SKM-1 treated with dmso at 0.1 percent for 144 hours (cell line): ENCODE results near the gene ELP5.
A peak's percentile ranks its signal among the peaks of the same experiment; 100 is the strongest.
"Not testable (repeated sequence)": the region's sequence is repeated elsewhere in the genome, so short reads cannot be mapped to it uniquely, and the experiment has no call there.

ENCODE experiments used
- DNase-seq: peaks from one replicate; lab custom pipeline; 2025; ENCODE audit not compliant: unreplicated experiment; lab: John Stamatoyannopoulos, UW

Gene ELP5

DNA sequence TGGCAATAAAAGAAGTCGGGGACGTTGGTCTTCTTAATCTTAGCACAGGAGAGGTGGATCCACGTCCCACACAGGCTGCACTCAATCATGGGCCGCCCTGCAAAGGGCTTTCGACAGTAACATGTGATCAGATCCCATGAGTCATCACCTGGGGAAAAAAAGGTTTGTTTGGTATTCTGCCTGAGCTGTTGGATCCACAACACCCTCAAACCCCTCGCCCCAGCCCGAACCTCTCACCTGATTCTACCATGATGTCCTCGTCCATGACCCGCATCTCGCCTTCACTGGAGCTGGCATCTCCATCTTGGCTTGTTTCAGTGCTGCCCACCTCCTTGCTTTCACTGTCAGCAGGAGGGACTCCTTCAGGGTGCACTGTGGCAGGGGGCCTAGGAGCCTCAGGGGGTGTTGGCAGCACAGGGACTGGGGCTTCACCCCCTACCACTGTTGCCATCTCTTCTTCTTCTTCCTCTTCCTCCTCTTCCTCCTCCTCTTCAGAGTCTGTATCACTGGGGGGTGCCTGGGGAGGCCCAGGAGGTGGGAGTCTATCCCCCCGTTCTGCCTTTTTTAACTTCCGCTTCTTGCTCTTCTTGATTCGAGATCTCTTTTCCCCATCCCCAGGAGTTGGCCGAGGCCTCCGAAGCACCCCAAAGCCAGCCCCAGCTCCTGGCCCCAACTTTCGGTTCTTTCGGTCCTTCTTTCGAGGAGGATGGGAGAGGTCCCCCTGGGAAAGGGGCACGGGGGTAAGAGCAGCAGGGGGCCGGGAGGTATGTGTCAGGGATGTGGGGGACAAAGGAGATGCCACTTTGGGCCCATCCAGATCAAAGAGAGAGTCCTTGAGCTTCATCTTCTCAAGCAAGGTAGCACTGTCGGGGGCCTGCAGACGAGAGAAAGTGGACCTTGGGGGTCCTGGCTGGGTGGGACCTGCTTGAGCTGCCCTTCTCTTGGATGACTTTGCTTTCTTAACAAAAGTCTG, 16.0 kb upstream of the ELP5 start:
- no peak for DNase-seq

DNA sequence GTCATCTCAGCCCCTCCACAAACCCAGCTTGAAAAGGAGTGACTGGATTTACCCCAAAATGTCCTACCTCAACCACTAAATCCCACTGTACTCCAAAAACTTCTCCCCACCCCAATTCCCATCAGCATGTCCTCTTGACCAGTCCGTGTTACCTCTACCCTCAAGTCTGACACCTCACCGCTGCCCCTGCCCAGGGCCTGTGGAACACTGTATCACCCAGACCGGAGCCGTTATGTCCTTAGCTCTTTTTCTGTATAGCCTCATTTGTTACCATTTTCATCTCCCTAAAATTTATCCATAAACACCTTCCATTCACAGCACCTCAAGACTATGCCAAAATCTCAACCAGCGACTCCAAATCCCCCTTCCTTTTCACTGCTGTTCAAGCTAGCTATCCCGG, 15.2 kb upstream of the ELP5 start:
- DNase-seq, result no peak

DNA sequence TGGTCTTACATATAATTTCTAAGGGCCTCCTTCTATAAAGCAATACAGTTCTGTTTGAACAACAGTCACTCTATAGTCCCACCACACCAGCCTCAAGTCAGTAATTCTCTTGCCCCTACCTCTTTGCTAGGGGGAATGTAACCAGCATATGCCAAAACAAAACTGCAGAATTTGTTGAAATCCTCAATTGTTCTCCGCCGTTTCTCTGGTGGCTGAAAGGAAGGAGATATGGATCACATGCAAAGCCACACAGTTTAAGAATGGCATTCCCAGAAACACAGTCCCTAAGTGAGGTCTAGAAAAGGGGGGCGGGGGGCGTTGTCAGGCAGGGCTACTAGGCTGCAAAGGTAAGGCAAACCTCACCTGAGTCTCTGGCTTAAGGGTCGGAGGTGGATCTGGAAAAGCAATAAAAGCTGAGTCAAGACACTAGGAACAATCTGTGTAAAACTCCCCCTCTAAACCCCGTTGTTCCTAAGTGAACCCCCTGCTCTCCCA, 14.7 kb upstream of the ELP5 start:
- no peak for DNase-seq

DNA sequence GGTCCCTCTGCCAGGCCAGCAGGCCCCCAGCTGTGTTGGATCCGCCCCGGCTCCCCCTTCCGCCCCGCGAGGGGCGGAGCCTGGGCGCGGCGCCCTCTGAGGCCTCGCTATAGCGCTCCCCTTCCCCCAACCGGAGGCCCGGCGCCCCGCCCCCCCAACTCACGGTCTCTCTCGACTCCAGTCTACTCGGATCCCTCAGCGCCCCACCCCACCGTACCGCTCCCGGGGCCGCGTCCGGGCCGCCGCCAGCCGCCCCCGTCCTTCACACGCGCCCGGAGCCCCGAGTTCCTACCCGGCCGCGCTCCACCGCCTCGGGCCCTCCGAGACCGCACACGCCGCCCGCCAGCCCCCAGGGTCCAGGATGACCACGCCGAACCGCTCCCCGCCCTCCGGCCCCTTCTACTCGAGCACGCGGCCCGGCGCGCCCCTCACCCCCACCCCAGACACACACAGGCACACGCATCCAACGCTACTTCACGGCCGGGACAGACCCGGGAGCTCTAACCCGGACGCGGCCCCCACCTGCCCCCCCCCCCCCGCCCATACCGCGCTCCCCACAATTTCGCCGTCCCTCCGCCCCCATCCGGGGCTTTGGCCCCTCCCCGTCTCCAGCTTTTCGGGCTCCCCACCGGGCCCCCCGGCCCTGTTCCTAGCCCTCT, 14.1 kb upstream of the ELP5 start:
- DNase-seq, result no peak

- DNase-seq, result no peak
Observed at GRCh38 chr17:7238420-7239090, 13.5 kb upstream of the ELP5 start.

DNA sequence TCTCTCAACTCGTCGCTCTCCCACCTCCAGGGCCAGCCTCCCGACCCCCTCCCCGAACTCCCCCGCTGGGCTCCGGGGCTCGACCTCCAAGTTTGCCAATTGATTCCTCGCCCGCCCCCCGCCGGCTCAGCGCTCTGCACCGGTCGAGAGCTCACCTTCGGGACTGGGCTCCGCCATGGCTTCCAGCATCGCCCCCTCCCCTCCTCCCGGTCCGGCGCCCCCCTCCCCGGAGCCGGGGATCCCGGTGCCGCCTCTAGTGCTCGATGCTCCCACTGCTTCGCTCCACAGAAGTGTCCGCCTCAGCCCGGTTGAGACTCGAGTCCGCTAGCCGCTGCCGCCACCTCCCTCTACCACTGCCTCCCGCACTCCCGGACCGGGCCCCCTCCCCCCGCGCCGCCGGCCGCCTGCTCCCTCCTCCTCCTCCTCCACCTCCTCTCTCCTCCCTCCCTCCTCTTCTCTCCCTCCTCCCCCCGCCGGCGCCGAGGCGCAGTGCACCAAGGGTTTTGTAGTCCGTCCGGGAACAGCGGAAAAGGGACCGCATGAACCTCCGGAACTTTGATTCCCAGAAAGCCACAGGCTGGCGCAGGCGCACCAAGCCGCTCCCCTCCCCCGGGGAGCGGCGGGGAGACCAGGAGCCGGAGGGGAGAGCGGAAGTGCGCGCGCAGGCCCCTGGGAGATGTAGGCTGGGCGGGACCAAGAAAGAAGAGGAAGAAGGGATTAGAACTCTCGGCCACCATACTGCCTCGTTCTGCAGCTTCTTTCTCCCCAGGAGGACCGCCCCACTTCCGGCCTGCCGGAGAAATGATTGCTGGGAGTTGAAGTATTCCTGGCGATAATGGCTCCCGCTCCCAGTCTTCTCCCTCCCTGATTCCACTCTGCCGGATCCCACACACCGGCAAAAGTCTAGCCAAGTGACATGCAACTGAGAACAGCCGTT, 12.7 kb upstream of the ELP5 start, which contains the start of gene PHF23:
TSS of gene PHF23 (minus strand) at position 367 of the 937 bp plus-strand sequence. CDS start at position 189, 178 bp downstream.
- peak; percentile 86 for DNase-seq

GRCh38 chr17:7240375-7240774, 11.6 kb upstream of the ELP5 start:
- DNase-seq, result no peak

GRCh38 chr17:7241090-7241733, 10.8 kb upstream of the ELP5 start:
- no peak for DNase-seq

DNA sequence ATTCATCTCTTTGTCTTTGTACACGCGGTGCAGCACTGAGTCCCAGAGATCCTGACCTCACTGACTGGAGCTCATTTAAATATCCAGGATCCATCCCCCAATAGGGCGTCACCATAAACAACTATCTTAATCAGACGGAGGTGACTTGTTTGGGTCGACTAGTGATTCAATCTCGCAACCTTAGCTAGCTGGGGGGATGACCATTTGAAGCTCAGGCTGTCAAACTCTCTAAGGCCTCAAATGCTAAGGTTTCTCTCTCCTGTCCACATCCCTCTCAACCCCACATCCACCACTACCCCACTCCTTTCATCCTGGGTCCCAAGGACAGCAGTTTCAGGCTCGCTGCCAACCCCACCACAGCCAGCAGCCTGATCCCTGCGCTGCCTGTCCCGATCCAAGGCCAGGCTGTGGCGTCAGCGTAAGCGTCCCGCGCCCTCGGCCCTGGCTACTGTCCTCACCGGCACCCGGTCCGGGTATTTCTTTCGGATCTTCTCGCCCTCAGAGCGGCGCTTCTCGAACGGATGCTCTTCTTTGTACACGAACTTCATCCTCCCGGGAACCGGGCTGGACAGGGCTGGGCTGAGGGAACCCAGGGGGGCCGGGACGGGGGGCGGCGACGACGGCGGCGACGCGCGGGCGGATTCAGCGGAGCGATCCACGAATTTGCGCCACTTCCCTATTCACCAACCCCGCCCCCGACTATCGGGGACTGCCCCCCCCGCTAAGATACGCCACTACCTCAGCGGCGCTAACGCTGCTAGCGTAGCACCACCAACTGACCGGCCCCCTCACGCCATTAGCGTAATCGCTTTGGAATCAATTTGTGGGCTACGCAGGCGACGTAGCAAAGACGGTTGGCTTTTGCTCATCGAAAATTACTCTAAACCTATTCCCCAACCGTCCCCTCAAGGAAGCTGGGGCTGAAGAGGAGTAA, 10.0 kb upstream of the ELP5 start, which contains the start of gene GABARAP:
TSS of gene GABARAP (minus strand) at position 667 of the 934 bp plus-strand sequence. CDS start at position 548, 119 bp downstream.
- peak; percentile 33 for DNase-seq

DNA sequence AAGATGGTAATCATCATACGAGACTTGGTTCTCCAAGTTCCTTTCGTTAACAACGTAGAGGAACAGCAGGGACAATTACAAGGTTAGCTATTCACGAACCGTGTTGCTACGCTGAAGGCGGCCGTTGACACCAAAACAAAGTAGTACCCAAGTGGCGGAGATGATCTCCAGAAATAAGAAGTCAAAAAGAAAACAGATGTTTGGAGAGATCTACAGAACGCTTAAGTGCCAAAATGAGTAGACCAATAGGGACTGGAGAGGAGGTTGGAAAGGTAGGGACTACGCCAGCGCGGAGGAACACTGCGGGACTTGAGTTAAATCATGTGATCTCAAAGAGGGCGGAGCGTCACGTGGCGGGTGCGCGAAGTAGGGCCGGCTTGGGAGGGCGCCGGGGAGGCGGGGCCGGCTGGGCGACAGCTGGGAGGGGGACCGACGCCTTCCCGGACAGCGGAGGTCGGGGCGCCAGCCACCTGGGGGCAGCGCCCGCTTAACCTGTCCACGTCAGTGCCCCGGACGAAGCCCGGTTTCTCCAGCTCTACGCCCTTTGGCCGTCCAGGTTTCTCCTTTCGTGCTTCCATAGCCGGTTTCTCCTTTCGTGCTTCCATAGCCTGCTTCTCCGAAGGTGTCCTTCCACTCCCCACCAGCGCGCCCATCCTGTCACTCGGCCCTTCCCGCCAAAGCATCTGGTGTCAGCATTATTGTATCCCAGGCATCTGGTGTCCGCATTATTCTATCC, 9.1 kb upstream of the ELP5 start:
- peak; percentile 57 for DNase-seq

- DNase-seq, result no peak
Observed at GRCh38 chr17:7243453-7243729, 8.6 kb upstream of the ELP5 start.

DNA sequence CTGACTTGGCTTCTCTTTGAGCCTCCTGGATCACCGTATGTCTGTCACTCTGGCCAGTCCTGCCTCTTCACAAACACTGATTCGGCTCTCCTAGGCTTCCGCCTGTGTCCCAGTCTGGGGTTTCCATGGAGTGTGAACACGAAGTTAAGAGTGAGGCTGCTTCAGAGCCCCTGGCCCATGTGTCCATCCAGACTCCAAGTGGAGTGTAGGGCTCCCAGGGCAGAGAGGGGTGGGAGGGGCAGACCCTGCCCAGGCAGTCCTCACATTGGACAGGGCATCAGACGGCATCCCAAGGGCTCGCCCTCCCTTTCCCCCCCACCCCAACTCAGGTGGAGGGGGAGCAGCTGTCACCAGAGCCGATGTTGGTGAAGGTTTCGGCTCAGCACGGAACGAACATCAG, 8.2 kb upstream of the ELP5 start:
- DNase-seq, result not testable (repeated sequence)

- no peak for DNase-seq
Observed at GRCh38 chr17:7246779-7247178, 5.2 kb upstream of the ELP5 start.

DNA sequence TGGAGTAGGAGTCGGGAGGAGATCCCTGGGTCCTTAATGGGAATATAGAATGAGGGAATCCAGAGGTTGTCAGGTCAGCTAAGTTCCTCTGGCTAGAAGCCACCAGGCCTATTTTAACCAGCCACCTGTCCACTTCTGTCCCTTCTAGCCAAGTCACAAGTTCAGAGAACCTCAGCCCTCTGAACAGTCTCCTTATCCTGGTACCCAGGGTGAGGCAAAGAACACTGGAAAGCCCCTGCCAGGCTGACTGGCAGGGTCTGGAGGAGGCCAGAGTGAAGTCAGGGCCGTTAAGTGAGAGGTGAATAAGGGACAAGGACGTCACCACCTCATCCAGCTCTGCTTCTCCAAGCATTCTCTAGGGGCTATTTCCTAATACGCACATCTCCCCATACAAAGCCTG, 3.2 kb upstream of the ELP5 start:
- no peak for DNase-seq

GRCh38 chr17:7249214-7249613, 2.8 kb upstream of the ELP5 start:
- no peak for DNase-seq

DNA sequence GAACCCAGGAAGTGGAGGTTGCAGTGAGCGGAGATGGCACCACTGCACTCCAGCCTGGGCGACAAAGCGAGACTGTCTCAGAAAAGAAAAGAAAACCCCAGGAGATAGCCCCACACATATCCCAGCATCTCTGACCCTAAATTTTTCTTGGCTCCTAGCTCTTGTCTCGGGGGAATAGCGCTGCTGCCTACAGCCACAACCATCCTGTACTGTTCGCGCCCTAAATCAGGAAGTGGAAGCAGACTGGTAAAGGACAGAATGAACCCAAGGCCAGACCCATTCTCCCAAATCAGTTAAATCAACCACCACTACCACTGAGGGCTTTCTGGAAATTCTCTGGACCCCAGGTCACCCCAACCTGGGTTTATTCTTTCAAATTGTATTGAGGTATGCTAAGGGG, 2.2 kb upstream of the ELP5 start:
- no peak for DNase-seq

GRCh38 chr17:7250695-7251627, 1.1 kb upstream of the ELP5 start:
- no peak for DNase-seq
